HEK293 (cell line): ENCODE measurements around the gene SYNE2.

Experiments used
- CTCF ChIA-PET: fragments of 350-600 bp; formaldehyde crosslinking; extraction: SDS; loops from one replicate; lab custom pipeline; 2021; ENCODE audit warnings: antibody characterized with exemption; lab: Yijun Ruan, JAX
- POLR2A ChIA-PET: fragments of 300-600 bp; formaldehyde crosslinking; extraction: SDS; loops from one replicate; lab custom pipeline; 2020; ENCODE audit warnings: antibody characterized with exemption, inconsistent platforms; lab: Yijun Ruan, JAX
- H3K27ac ChIP-seq: fragments of 200-500 bp; sonication (Bioruptor generic); 2 replicates; pipeline ENCODE4 v1.5.1; 2014; ENCODE audit warnings: low read depth, low read length, control low read depth, inconsistent platforms; ENCODE audit errors: extremely low read depth
- H3K36me3 ChIP-seq, 2 experiments: fragments of 200-500 bp in 1 of 2; sonication (Bioruptor generic) in 1 of 2; 1 replicate in 1 of 2; 2 replicates in 1 of 2; pipeline ENCODE4 v1.5.1; 2014 to 2017; ENCODE audit warnings: inconsistent platforms in 2 of 2, low read length in 2 of 2; ENCODE audit not compliant: control insufficient read depth in 2 of 2, insufficient read depth in 1 of 2
- H3K4me1 ChIP-seq: fragments of 200-500 bp; sonication (Bioruptor generic); 2 replicates; pipeline ENCODE4 v1.5.1; 2014; ENCODE audit warnings: mild to moderate bottlenecking, low read length, inconsistent platforms; ENCODE audit not compliant: control insufficient read depth, insufficient read depth
- H3K4me3 ChIP-seq: 2 replicates; pipeline ENCODE4 v1.5.1; 2011; ENCODE audit warnings: low read depth, mild to moderate bottlenecking, control low read depth, low read length, moderate library complexity
- H3K9me3 ChIP-seq: fragments of 200-500 bp; sonication (Bioruptor generic); 2 replicates; pipeline ENCODE4 v1.5.1; 2014; ENCODE audit warnings: low read depth, low read length, inconsistent platforms; ENCODE audit not compliant: control insufficient read depth, insufficient read depth
- AEBP2 ChIP-seq: fragments of 450-650 bp; formaldehyde crosslinking; IDR thresholded peaks from 2 replicates; pipeline ENCODE4 v1.5.1; 2016; ENCODE audit warnings: missing biosample characterization, missing genetic modification characterization, borderline replicate concordance
- IKZF3 ChIP-seq: fragments of 450-650 bp; IDR thresholded peaks from 2 replicates; pipeline ENCODE4 v1.5.0; 2018; ENCODE audit warnings: missing biosample characterization, mild to moderate bottlenecking, missing genetic modification characterization, moderate library complexity
- KLF16 ChIP-seq: fragments of 450-650 bp; formaldehyde crosslinking; IDR thresholded peaks from 2 replicates; pipeline ENCODE4 v1.5.1; 2017; ENCODE audit warnings: missing biosample characterization, missing genetic modification characterization
- PRDM10 ChIP-seq: fragments of 450-650 bp; formaldehyde crosslinking; IDR thresholded peaks from 2 replicates; pipeline ENCODE4 v1.5.1; 2016; ENCODE audit warnings: missing biosample characterization, missing genetic modification characterization
- YY2 ChIP-seq: fragments of 450-650 bp; formaldehyde crosslinking; IDR thresholded peaks from 2 replicates; pipeline ENCODE4 v1.5.1; 2016; ENCODE audit warnings: missing biosample characterization, missing genetic modification characterization
- ZBTB20 ChIP-seq: fragments of 450-650 bp; formaldehyde crosslinking; IDR thresholded peaks from 2 replicates; pipeline ENCODE4 v1.5.1; 2016; ENCODE audit warnings: missing biosample characterization, missing genetic modification characterization
- ZBTB21 ChIP-seq: fragments of 450-650 bp; formaldehyde crosslinking; IDR thresholded peaks from 2 replicates; pipeline ENCODE4 v1.5.1; 2017; ENCODE audit warnings: missing biosample characterization, missing genetic modification characterization
- ZBTB49 ChIP-seq: fragments of 450-650 bp; formaldehyde crosslinking; IDR thresholded peaks from 2 replicates; pipeline ENCODE4 v1.5.1; 2016; ENCODE audit warnings: missing biosample characterization, missing genetic modification characterization, low read depth
- ZEB2 ChIP-seq: fragments of 450-650 bp; formaldehyde crosslinking; IDR thresholded peaks from 2 replicates; pipeline ENCODE4 v1.5.1; 2016; ENCODE audit warnings: missing biosample characterization, missing genetic modification characterization
- ZFP41 ChIP-seq: fragments of 450-650 bp; formaldehyde crosslinking; IDR thresholded peaks from 2 replicates; pipeline ENCODE4 v1.5.1; 2016; ENCODE audit warnings: missing biosample characterization, missing genetic modification characterization, borderline replicate concordance
- ZNF132 ChIP-seq: fragments of 450-650 bp; formaldehyde crosslinking; IDR thresholded peaks from 2 replicates; pipeline ENCODE4 v1.5.1; 2017; ENCODE audit warnings: missing biosample characterization, missing genetic modification characterization, borderline replicate concordance
- ZNF2 ChIP-seq: fragments of 450-650 bp; formaldehyde crosslinking; IDR thresholded peaks from 2 replicates; pipeline ENCODE4 v1.5.1; 2016; ENCODE audit warnings: missing biosample characterization, missing genetic modification characterization
- ZNF202 ChIP-seq: fragments of 450-650 bp; formaldehyde crosslinking; IDR thresholded peaks from 2 replicates; pipeline ENCODE4 v1.5.1; 2016; ENCODE audit warnings: missing biosample characterization, missing genetic modification characterization, borderline replicate concordance
- ZNF280C ChIP-seq: fragments of 450-650 bp; formaldehyde crosslinking; IDR thresholded peaks from 2 replicates; pipeline ENCODE4 v1.5.1; 2016; ENCODE audit warnings: missing biosample characterization, missing genetic modification characterization
- ZNF341 ChIP-seq: fragments of 450-650 bp; formaldehyde crosslinking; IDR thresholded peaks from 2 replicates; pipeline ENCODE4; 2016; ENCODE audit warnings: low read depth, missing biosample characterization, missing genetic modification characterization
- ZNF37A ChIP-seq: fragments of 450-650 bp; IDR thresholded peaks from 2 replicates; pipeline ENCODE4 v1.5.1; 2018; ENCODE audit warnings: missing biosample characterization, missing genetic modification characterization
- ZNF433 ChIP-seq: fragments of 450-650 bp; formaldehyde crosslinking; IDR thresholded peaks from 2 replicates; pipeline ENCODE4 v1.5.1; 2016; ENCODE audit warnings: missing biosample characterization, missing genetic modification characterization, low read depth
- ZNF488 ChIP-seq: fragments of 450-650 bp; formaldehyde crosslinking; IDR thresholded peaks from 2 replicates; pipeline ENCODE4 v1.5.1; 2016; ENCODE audit warnings: missing biosample characterization, missing genetic modification characterization
- ZNF544 ChIP-seq: fragments of 450-650 bp; formaldehyde crosslinking; IDR thresholded peaks from 2 replicates; pipeline ENCODE4 v1.5.0; 2017; ENCODE audit warnings: missing biosample characterization, missing genetic modification characterization
- ZNF549 ChIP-seq: fragments of 450-650 bp; IDR thresholded peaks from 2 replicates; pipeline ENCODE4 v1.5.1; 2018; ENCODE audit warnings: missing biosample characterization, missing genetic modification characterization, mild to moderate bottlenecking, inconsistent platforms, moderate library complexity
- ZNF660 ChIP-seq: fragments of 450-650 bp; IDR thresholded peaks from 2 replicates; pipeline ENCODE4 v1.5.1; 2018; ENCODE audit warnings: missing biosample characterization, mild to moderate bottlenecking, missing genetic modification characterization
- ZNF747 ChIP-seq: fragments of 450-650 bp; formaldehyde crosslinking; IDR thresholded peaks from 2 replicates; pipeline ENCODE4 v1.5.1; 2016; ENCODE audit warnings: missing biosample characterization, missing genetic modification characterization

Gene SYNE2

GRCh38 chr14:64125270-64125669 lies 272.5 kb downstream of the SYNE2 start (continued):
- TF ChIP-seq ZNF132 (tag by site-specific recombination) (no peak), ZBTB21 (tag by site-specific recombination) (no peak), PRDM10 (tag by site-specific recombination) (no peak), ZNF341 (tag by site-specific recombination) (no peak), ZNF2 (tag by site-specific recombination) (no peak), ZBTB20 (tag by site-specific recombination) (no peak), ZNF747 (no peak), KLF16 (tag by site-specific recombination) (no peak)

- CTCF ChIA-PET, result no interaction called here
- Histone ChIP-seq H3K36me3 (peaks cover 30 to 66% of the 10 kb centered on the region in 2 experiments), H3K27ac (no peak overlapping the region), H3K4me1 (no peaks in the 10 kb centered on the region), H3K9me3 (no peaks in the 10 kb centered on the region), H3K4me3 (no peak overlapping the region)
- POLR2A ChIA-PET, result interaction anchor here (0.7 kb wide), 1 partner anchor 397 kb away, joined by 3 read pairs; no protein-coding TSS in a partner anchor
- no peak for TF ChIP-seq IKZF3
- TF ChIP-seq ZBTB49 (tag by site-specific recombination), result no peak
- TF ChIP-seq ZFP41 (tag by site-specific recombination), result no peak
- no peak for TF ChIP-seq AEBP2 (tag by site-specific recombination)
- no peak for TF ChIP-seq ZNF202 (tag by site-specific recombination)
- TF ChIP-seq YY2 (tag by site-specific recombination), result no peak
- no peak for TF ChIP-seq ZNF280C (tag by site-specific recombination)
- TF ChIP-seq ZNF544 (tag by site-specific recombination), result no peak
- TF ChIP-seq ZNF488 (tag by site-specific recombination), result no peak
- no peak for TF ChIP-seq ZEB2
- no peak for TF ChIP-seq ZNF433 (tag by site-specific recombination)
- no peak for TF ChIP-seq ZNF549 (tag by site-specific recombination)
- no peak for TF ChIP-seq ZNF660
- no peak for TF ChIP-seq ZNF37A (tag by site-specific recombination)
These were observed 273.7 kb downstream of the SYNE2 start for GRCh38 chr14:64126548-64126947.
